ENCODE data around the gene C2CD2L. TPM values are rescaled to one million over a fixed set of nuclear protein-coding genes. Genes with fewer than 3 reads are reported as not detected.
A peak's percentile ranks its signal among the peaks of the same experiment; 100 is the strongest.

The C2CD2L gene
- polyA plus RNA-seq, 1 of the 3 experiments (the other 2 are of a cell fraction): 8.6 TPM

GRCh38 chr11:119062779-119063178 lies 44.4 kb upstream of the C2CD2L start (continued):
- TF ChIP-seq TAF1 (IDR thresholded peaks at IDR 0.05; ENCODE audit: borderline replicate concordance, low read depth, low read length): no peak
- TF ChIP-seq TEAD4 (IDR thresholded peaks at IDR 0.05; ENCODE audit: borderline replicate concordance, insufficient read depth): no peak
- TF ChIP-seq FOXJ3 (CRISPR knock-in tag; IDR thresholded peaks at IDR 0.05): no peak
- TF ChIP-seq GATA2 (CRISPR knock-in tag; IDR thresholded peaks at IDR 0.05): no peak
- no peak for TF ChIP-seq MXI1 (IDR thresholded peaks at IDR 0.05; ENCODE audit: low read depth, low read length)
- TF ChIP-seq GABPA (IDR thresholded peaks at IDR 0.05; ENCODE audit: low read depth): no peak
- no peak for TF ChIP-seq CHD2 (IDR thresholded peaks at IDR 0.05; ENCODE audit: low read length, partially characterized antibody)
- no peak for TF ChIP-seq NRF1 (IDR thresholded peaks at IDR 0.05; ENCODE audit: low read depth, low read length)
- no peak for TF ChIP-seq MEF2A (IDR thresholded peaks at IDR 0.05; ENCODE audit: borderline replicate concordance, low read depth)
- no peak for TF ChIP-seq USF1 (IDR thresholded peaks at IDR 0.05; ENCODE audit: borderline replicate concordance, low read depth)
- TF ChIP-seq EZH2phosphoT487 (IDR thresholded peaks at IDR 0.05; ENCODE audit: borderline replicate concordance, low read depth): no peak
- no peak for TF ChIP-seq FOSL2 (IDR thresholded peaks at IDR 0.05; ENCODE audit: borderline replicate concordance, low read depth)
- no peak for TF ChIP-seq RAD21 (IDR thresholded peaks at IDR 0.05; ENCODE audit: low read length)

- Histone ChIP-seq H3K4me3 (ENCODE audit: low read depth in 2 of 2, low read length in 1 of 2) (no peak overlapping the region), H3K4me2 (no peak overlapping the region), H3K36me3 (replicated peaks in 1 of 2; ENCODE audit: control insufficient read depth in 1 of 2, insufficient read depth in 2 of 2, low read length in 1 of 2) (peaks cover 7% of the 10 kb centered on the region in 2 experiments), H3K27me3 (ENCODE audit: insufficient read depth) (no peaks in the 10 kb centered on the region), H3K9me3 (no peaks in the 10 kb centered on the region), H3K27ac (ENCODE audit: low read depth in 2 of 2, low read length in 1 of 2) (no peak overlapping the region), H3K9me2 (no peaks in the 10 kb centered on the region), H3K9ac (no peak overlapping the region), H3F3A (replicated peaks; ENCODE audit: insufficient read depth) (peaks cover 23% of the 10 kb centered on the region), H2AFZ (ENCODE audit: low read depth) (no peak overlapping the region), H3K4me1 (ENCODE audit: control insufficient read depth in 1 of 2, insufficient read depth in 2 of 2, low read depth in 1 of 2, low read length in 1 of 2) (peaks cover 5 to 6% of the 10 kb centered on the region in 2 experiments; a peak in 2 of 4 replicates), H4K20me1 (ENCODE audit: insufficient read depth) (no peaks in the 10 kb centered on the region), H3K79me2 (ENCODE audit: insufficient read depth) (peaks cover 39% of the 10 kb centered on the region)
- WGBS (ENCODE audit: low lambda C conversion rate): 73% methylated on average over 4 of the region's 4 CpGs
- CTCF ChIA-PET: interaction anchor here (1.8 kb wide), 2 partner anchors 9 to 34 kb away, joined by 7 read pairs; partner anchors contain the start of gene HYOU1
- POLR2A ChIA-PET: no interaction called here
- DNase-seq: peak; percentile 52
- TF ChIP-seq RAD21 (IDR thresholded peaks at IDR 0.05; ENCODE audit: low read length): peak; percentile 47
- TF ChIP-seq ZBTB33 (IDR thresholded peaks at IDR 0.05; ENCODE audit: borderline replicate concordance, low read depth): no peak
- no peak for TF ChIP-seq JUND (IDR thresholded peaks at IDR 0.05)
- no peak for TF ChIP-seq REST (IDR thresholded peaks at IDR 0.05; ENCODE audit: low read depth, low read length)
- TF ChIP-seq, protein P1, sequence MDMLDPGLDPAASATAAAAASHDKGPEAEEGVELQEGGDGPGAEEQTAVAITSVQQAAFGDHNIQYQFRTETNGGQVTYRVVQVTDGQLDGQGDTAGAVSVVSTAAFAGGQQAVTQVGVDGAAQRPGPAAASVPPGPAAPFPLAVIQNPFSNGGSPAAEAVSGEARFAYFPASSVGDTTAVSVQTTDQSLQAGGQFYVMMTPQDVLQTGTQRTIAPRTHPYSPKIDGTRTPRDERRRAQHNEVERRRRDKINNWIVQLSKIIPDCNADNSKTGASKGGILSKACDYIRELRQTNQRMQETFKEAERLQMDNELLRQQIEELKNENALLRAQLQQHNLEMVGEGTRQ (IDR thresholded peaks at IDR 0.05; ENCODE audit: borderline replicate concordance, low read depth, low read length): no peak
- TF ChIP-seq SMC3 (IDR thresholded peaks at IDR 0.05; ENCODE audit: low read depth, low read length): peak; percentile 39; the same call in 1 of the 2 replicates
- TF ChIP-seq, protein P2, sequence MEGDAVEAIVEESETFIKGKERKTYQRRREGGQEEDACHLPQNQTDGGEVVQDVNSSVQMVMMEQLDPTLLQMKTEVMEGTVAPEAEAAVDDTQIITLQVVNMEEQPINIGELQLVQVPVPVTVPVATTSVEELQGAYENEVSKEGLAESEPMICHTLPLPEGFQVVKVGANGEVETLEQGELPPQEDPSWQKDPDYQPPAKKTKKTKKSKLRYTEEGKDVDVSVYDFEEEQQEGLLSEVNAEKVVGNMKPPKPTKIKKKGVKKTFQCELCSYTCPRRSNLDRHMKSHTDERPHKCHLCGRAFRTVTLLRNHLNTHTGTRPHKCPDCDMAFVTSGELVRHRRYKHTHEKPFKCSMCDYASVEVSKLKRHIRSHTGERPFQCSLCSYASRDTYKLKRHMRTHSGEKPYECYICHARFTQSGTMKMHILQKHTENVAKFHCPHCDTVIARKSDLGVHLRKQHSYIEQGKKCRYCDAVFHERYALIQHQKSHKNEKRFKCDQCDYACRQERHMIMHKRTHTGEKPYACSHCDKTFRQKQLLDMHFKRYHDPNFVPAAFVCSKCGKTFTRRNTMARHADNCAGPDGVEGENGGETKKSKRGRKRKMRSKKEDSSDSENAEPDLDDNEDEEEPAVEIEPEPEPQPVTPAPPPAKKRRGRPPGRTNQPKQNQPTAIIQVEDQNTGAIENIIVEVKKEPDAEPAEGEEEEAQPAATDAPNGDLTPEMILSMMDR (IDR thresholded peaks at IDR 0.05): peak; percentile 55
- TF ChIP-seq TEAD4 (IDR thresholded peaks at IDR 0.05; ENCODE audit: borderline replicate concordance, insufficient read depth): no peak
- TF ChIP-seq USF1 (IDR thresholded peaks at IDR 0.05; ENCODE audit: borderline replicate concordance, low read depth): no peak
- peak; percentile 55 for TF ChIP-seq GATA2 (CRISPR knock-in tag; IDR thresholded peaks at IDR 0.05)
Observed at GRCh38 chr11:119065369-119065768, 41.8 kb upstream of the C2CD2L start.

Measured in SK-N-SH (cell line).